Measurements from ENCODE around the gene FAM221B. TPM values are rescaled to one million over a fixed set of nuclear protein-coding genes. Genes with fewer than 3 reads are reported as not detected.

FAM221B gene
- total and polyA plus RNA-seq, 9 of the 15 experiments (the other 6 are each of a cell fraction or from before 2014, with no cell fraction given): 0.01 TPM; not detected in 8

DNA sequence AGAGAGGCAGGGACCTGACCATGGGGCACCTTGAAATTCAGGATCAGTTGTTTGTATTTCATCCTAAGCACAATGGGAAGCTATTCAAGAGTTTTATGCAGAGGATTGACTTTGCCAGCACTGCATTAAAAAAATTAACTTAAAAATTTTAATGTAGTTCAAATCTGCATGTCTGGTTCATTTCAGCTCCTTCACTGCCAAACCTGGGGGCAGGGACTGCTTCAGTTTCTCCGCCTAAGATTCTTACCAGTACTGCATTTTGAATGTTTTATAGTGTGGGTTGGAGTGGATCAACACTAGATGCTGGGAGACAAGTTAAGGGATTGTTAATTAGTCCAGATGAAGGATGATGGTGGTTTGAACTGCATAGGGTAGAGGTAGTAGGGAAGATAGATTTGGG lies 58.8 kb downstream of the FAM221B start (continued):
- TF ChIP-seq, protein P1, sequence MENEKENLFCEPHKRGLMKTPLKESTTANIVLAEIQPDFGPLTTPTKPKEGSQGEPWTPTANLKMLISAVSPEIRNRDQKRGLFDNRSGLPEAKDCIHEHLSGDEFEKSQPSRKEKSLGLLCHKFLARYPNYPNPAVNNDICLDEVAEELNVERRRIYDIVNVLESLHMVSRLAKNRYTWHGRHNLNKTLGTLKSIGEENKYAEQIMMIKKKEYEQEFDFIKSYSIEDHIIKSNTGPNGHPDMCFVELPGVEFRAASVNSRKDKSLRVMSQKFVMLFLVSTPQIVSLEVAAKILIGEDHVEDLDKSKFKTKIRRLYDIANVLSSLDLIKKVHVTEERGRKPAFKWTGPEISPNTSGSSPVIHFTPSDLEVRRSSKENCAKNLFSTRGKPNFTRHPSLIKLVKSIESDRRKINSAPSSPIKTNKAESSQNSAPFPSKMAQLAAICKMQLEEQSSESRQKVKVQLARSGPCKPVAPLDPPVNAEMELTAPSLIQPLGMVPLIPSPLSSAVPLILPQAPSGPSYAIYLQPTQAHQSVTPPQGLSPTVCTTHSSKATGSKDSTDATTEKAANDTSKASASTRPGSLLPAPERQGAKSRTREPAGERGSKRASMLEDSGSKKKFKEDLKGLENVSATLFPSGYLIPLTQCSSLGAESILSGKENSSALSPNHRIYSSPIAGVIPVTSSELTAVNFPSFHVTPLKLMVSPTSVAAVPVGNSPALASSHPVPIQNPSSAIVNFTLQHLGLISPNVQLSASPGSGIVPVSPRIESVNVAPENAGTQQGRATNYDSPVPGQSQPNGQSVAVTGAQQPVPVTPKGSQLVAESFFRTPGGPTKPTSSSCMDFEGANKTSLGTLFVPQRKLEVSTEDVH (IDR thresholded peaks at IDR 0.05; ENCODE audit: low read depth, partially characterized antibody): no peak
- no peak for TF ChIP-seq FIP1L1 (IDR thresholded peaks at IDR 0.05; ENCODE audit: low read depth, low read length, poor library complexity, severe bottlenecking)
- TF ChIP-seq, protein P2, sequence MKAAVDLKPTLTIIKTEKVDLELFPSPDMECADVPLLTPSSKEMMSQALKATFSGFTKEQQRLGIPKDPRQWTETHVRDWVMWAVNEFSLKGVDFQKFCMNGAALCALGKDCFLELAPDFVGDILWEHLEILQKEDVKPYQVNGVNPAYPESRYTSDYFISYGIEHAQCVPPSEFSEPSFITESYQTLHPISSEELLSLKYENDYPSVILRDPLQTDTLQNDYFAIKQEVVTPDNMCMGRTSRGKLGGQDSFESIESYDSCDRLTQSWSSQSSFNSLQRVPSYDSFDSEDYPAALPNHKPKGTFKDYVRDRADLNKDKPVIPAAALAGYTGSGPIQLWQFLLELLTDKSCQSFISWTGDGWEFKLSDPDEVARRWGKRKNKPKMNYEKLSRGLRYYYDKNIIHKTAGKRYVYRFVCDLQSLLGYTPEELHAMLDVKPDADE (conservative IDR thresholded peaks at IDR 0.05; ENCODE audit: control insufficient read depth, low read depth, low read length): no peak
- TF ChIP-seq SNRNP70 (optimal IDR thresholded peaks at IDR 0.05; ENCODE audit: low read depth, low read length): no peak
- no peak for TF ChIP-seq ZNF124 (CRISPR knock-in tag; IDR thresholded peaks at IDR 0.05)
- no peak for TF ChIP-seq POLR3A (IDR thresholded peaks at IDR 0.05; ENCODE audit: borderline replicate concordance, extremely low read depth, insufficient read depth, insufficient read length)
- TF ChIP-seq CHD4 (IDR thresholded peaks at IDR 0.05; ENCODE audit: insufficient read depth, insufficient replicate concordance, low read depth, low read length, poor library complexity, severe bottlenecking): no peak
- TF ChIP-seq MXI1 (IDR thresholded peaks at IDR 0.05; ENCODE audit: low read depth, low read length): no peak
- no peak for TF ChIP-seq PHF8 (IDR thresholded peaks at IDR 0.05; ENCODE audit: borderline replicate concordance, low read length)
- TF ChIP-seq ZNF696 (CRISPR knock-in tag; conservative IDR thresholded peaks at IDR 0.05): no peak
- no peak for TF ChIP-seq CREB1 (IDR thresholded peaks at IDR 0.05)
- TF ChIP-seq CREB1 (CRISPR knock-in tag; IDR thresholded peaks at IDR 0.05): no peak
- no peak for TF ChIP-seq KLF13 (tag; IDR thresholded peaks at IDR 0.05; ENCODE audit: borderline replicate concordance, low read depth)

Measured in K562 (cell line).